HG03460 (cell line): ENCODE data around the gene ZNF446.
"Not testable (repeated sequence)": the region's sequence is repeated elsewhere in the genome, so short reads cannot be mapped to it uniquely, and the experiment has no call there.

Experiments
- ATAC-seq: cut with Tn5 transposase; IDR thresholded peaks from one replicate; pipeline ENCODE4 v1.9.1; 2021; ENCODE audit not compliant: unreplicated experiment

ZNF446 gene

GRCh38 chr19:58469241-58470013 lies 6.7 kb upstream of the ZNF446 start:
- ATAC-seq = no peak

DNA sequence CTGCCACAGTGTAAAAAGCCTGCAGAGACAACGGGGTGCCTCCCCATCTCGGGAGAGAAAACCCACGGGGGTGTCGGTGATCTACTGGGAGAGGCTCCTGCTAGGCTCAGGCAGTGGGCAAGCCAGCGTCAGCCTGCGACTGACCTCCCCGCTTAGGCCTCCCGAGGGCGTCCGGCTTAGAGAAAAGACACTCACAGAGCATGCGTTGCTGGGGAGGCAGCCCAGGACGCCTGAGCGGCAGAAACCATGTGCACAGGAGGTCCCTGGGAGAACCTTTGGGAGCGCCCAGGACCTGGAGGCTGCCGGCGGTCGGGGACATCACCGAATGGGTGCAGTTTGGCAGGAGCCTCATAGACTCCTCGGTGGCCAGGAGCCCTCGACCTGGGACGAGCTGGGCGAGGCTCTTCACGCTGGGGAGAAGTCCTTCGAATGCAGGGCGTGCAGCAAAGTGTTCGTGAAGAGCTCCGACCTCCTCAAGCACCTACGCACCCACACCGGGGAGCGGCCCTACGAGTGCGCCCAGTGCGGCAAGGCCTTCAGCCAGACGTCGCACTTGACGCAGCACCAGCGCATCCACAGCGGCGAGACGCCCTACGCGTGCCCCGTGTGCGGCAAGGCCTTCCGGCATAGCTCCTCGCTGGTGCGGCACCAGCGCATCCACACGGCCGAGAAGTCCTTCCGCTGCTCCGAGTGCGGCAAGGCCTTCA lies 5.2 kb upstream of the ZNF446 start:
- ATAC-seq = not testable (repeated sequence)

GRCh38 chr19:58471736-58472135 lies 4.4 kb upstream of the ZNF446 start:
- ATAC-seq = no peak

GRCh38 chr19:58473775-58474174 lies 2.4 kb upstream of the ZNF446 start:
- ATAC-seq = no peak

DNA sequence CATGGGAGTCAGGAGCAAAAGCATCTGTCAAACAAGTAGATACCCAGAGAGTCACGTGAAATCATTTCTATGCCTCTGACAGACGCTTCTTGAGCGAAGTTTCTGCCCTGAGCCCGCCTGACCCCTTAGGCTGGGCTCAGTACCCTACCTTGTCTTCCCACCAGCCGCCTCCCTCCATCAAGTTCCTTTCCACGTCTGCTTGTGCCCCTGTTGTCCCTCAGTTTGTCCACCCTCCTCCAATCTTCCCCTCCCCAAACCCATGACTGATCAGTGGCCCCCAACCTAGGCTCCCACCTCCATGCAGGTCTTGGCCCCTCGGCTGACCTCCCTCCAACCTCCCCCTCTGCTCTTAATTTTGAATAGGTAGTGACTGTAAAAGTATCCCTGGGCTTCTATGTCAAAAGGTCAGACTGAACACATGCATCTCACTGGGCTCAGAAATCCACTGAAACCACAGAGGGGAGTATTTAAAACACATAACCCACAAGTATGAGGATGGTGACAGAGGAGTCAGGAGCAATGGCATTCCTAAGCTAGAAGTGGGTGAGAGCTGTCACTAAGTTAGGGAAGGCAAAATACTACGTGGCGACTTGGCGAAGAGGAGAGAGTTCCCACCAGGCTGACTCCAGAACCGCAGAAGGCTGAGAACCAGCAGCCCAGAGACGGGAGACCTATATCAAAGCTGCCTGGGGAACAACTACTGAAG lies 1.7 kb upstream of the ZNF446 start:
- no peak for ATAC-seq

DNA sequence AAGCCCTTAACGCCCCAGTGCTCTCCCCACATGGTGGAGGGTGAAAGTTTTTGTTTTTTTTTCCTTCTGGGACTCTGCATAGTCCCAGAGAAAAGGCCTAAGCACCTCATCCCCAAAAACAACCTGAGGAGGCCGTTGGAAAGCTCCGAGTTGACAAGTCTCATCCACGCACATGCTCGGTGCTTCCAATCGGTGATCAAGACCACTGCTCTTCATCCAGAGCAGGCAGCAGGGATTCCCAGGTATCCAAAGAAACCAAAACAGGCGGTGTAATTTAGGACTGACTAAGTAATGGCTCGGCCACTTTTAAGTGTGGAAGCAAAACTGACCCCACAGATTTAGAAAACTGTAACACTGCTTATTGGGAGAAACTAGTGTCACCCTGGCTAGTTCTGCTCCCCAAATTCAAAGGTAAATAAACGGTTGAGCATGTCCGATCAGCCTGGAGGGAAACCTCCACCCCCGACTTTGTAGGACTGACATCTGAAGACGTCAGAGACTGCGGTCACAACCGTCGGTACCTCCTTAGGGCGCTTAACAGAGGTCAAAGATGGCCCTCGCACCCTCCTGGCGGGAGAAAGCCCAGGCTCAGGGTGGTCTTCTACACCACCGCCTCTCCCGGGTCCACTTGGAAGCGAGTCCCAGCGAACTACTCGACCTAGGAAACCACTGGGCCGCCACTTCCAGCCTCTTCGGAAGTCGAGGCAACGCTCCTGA lies 997 bp upstream of the ZNF446 start:
- peak; percentile 2 for ATAC-seq

GRCh38 chr19:58476498-58477015 lies 405 bp downstream of the ZNF446 start:
- ATAC-seq = peak; percentile 4

DNA sequence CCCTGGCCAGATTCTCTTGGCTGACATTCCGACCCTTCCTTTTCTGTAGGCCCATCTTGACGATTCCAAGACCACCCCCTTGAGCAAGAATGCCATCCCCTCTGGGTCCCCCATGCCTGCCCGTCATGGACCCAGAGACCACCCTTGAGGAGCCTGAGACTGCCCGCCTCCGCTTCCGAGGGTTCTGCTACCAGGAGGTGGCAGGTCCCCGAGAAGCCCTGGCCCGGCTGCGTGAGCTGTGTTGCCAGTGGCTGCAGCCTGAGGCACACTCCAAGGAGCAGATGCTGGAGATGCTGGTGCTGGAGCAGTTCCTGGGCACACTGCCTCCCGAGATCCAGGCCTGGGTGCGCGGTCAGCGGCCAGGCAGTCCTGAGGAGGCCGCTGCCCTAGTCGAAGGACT lies 978 bp downstream of the ZNF446 start:
- no peak for ATAC-seq

- no peak for ATAC-seq
These were observed 1.7 kb downstream of the ZNF446 start for GRCh38 chr19:58477871-58478270.

- ATAC-seq = no peak
These were observed 3.2 kb downstream of the ZNF446 start for GRCh38 chr19:58479303-58479702.

- ATAC-seq = no peak
These were observed 3.8 kb downstream of the ZNF446 start for GRCh38 chr19:58479736-58480480.

DNA sequence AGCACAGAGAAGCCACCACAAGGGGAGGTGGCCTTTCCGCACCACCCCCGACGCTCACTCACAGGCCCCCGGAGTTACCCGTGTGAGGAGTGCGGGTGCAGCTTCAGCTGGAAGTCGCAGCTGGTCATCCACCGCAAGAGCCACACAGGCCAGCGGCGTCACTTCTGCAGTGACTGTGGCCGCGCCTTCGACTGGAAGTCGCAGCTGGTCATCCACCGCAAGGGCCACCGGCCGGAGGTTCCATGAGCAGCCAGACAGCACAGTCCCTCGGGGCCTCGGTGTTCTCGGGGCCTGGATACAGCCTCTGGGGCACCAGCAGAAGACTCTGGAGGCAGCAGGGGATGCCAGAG lies 4.3 kb downstream of the ZNF446 start:
- ATAC-seq = no peak

DNA sequence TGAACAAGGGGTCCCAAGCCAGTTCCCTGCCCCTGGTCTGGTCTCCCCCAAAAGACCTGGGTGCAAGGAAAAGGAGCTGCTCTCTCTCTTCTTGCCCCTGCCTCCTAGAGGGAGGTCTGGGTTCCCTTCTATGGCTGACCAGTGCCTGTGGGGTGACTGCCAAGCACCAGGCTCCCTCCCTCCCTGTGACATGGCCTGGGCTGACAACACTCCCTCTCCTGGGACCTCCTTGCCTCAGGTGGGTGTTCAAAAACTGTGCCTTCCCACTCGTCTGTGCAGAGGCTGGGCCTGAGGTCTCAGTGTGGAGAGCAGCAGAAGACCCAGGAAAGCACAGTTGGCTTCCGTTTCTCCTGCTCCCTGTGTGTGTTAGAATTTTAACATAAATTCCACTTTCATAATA lies 4.7 kb downstream of the ZNF446 start:
- no peak for ATAC-seq

GRCh38 chr19:58482372-58482771 lies 6.2 kb downstream of the ZNF446 start:
- ATAC-seq = no peak

- ATAC-seq = no peak
These were observed 7.6 kb downstream of the ZNF446 start for GRCh38 chr19:58483776-58484175.

GRCh38 chr19:58484349-58484748 lies 8.2 kb downstream of the ZNF446 start:
- ATAC-seq = not testable (repeated sequence)

DNA sequence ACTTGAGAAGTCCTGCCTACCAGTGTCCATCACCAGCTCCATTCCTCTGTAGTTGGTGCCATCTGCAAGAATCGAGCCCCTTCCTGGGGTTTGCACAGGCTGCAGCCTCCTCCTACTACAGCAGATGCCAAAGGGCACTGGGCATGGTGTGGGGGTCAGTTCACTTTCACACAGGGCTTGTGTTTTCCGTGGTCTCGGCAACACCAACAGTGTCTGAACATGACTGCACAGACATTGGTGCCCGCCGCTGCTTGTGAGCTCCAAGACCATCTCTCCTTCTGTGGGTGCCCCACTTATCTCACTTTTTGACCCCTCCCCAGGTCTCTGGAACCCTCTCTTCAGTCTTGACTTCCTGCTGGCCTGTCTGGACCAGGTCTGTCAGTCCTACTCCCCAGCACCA lies 15.2 kb downstream of the ZNF446 start:
- ATAC-seq = no peak

- ATAC-seq = no peak
These were observed 16.1 kb downstream of the ZNF446 start for GRCh38 chr19:58492265-58492664.

GRCh38 chr19:58497634-58498170 lies 21.6 kb downstream of the ZNF446 start:
- ATAC-seq = no peak
